GM18505 (cell line): ENCODE data around the gene LRPAP1.
"Not testable (repeated sequence)": the region's sequence is repeated elsewhere in the genome, so short reads cannot be mapped to it uniquely, and the experiment has no call there.

Experiments used
- ATAC-seq: cut with Tn5 transposase; IDR thresholded peaks from one replicate; pipeline ENCODE4 v1.9.1; 2021; ENCODE audit not compliant: unreplicated experiment
- POLR2A ChIP-seq: IDR thresholded peaks from 4 replicates; pipeline ENCODE4 v1.6.1; 2011; ENCODE audit warnings: borderline replicate concordance; ENCODE audit not compliant: insufficient read depth, insufficient read length; ENCODE audit errors: extremely low read depth

The LRPAP1 gene

DNA sequence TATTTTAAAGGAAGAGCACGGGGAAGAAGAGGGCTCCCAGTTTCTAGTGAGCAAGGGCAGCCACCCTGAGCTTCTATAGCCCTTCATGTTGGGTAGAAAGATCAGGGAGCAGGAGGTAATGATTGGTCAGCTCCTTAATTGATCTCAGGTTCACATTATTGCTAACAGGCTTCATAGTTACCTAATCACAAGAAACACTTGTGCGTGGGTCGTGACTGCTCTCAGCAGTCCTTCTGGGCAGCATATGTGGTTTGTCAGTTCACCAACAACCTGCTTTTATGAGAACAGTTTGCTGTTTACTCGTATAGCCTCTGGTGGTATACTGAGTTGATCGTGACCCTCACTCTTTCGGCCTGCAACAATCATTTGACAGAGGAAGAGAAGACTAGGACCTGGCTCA, 73.9 kb downstream of the LRPAP1 start:
- no peak for ATAC-seq
- TF ChIP-seq POLR2A: no peak

DNA sequence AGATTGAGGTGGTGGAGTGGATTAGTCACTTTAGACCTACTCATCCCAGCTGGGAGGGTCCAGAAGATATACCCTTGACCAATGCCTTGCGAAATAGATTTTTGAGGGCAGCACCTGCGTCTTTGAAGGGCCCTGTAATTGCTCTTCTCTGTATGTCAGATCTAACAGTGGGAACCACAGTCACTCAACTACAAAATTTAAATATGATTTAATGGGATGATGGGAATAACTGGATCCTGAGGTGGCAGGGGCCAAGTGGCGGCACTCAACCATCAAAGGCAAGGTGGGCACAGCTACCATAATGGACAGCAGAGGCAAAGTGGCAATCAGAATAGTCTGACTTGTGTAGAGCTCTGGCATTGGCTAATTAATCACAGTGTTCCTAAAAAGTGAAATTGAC, 76.6 kb downstream of the LRPAP1 start:
- not testable (repeated sequence) for ATAC-seq
